HepG2 (cell line): Measurements from ENCODE around the gene C14orf93. TPM values are rescaled to one million over a fixed set of nuclear protein-coding genes. Genes with fewer than 3 reads are reported as not detected.

ENCODE experiments used
- AGO2 ChIP-seq: fragments of 200-400 bp; formaldehyde crosslinking; optimal IDR thresholded peaks from 2 replicates; pipeline ENCODE3; 2017; ENCODE audit warnings: mild to moderate bottlenecking, low read depth, low read length, moderate library complexity
- AKAP8 ChIP-seq: sonication (generic); formaldehyde crosslinking; IDR thresholded peaks from 2 replicates; pipeline ENCODE4 v1.5.1; 2020; ENCODE audit warnings: mild to moderate bottlenecking, missing genetic modification reagents
- EZH2 ChIP-seq: conservative IDR thresholded peaks from 2 replicates; pipeline ENCODE4 v1.6.1; 2012; ENCODE audit warnings: mild to moderate bottlenecking, low read depth, low read length, moderate library complexity
- GTF3A ChIP-seq: sonication (generic); formaldehyde crosslinking; conservative IDR thresholded peaks from 2 replicates; pipeline ENCODE4 v1.4.0; 2020; ENCODE audit warnings: mild to moderate bottlenecking, missing genetic modification reagents
- IKZF5 ChIP-seq: IDR thresholded peaks from 2 replicates; pipeline ENCODE4 v1.6.1; 2018; ENCODE audit warnings: missing genetic modification reagents, mild to moderate bottlenecking, missing compliant biosample characterization
- IRF9 ChIP-seq: sonication (generic); formaldehyde crosslinking; IDR thresholded peaks from 2 replicates; pipeline ENCODE4 v1.8.0; 2022; ENCODE audit warnings: missing genetic modification reagents, mild to moderate bottlenecking, borderline replicate concordance
- KLF11 ChIP-seq: IDR thresholded peaks from 2 replicates; pipeline ENCODE4 v1.6.1; 2016; ENCODE audit warnings: missing compliant biosample characterization
- MAF1 ChIP-seq: sonication (generic); formaldehyde crosslinking; IDR thresholded peaks from 2 replicates; pipeline ENCODE4 v1.5.0; 2020; ENCODE audit warnings: missing genetic modification reagents, borderline replicate concordance
- MAFG ChIP-seq: sonication (generic); formaldehyde crosslinking; IDR thresholded peaks from 2 replicates; pipeline ENCODE4 v1.5.1; 2020; ENCODE audit warnings: mild to moderate bottlenecking, missing genetic modification reagents
- MTF1 ChIP-seq: sonication (generic); formaldehyde crosslinking; IDR thresholded peaks from 2 replicates; pipeline ENCODE4 v1.5.0; 2020; ENCODE audit warnings: missing genetic modification reagents
- NFE2L2 ChIP-seq: fragments of 150-350 bp; IDR thresholded peaks from 2 replicates; pipeline ENCODE4 v1.6.1; 2014; ENCODE audit warnings: low read length
- NFKB2 ChIP-seq: sonication (generic); formaldehyde crosslinking; IDR thresholded peaks from 2 replicates; pipeline ENCODE4 v1.4.0; 2020; ENCODE audit warnings: missing genetic modification reagents, borderline replicate concordance
- STAT5B ChIP-seq: sonication (generic); formaldehyde crosslinking; IDR thresholded peaks from 2 replicates; pipeline ENCODE4 v1.4.0; 2020; ENCODE audit warnings: missing genetic modification reagents
- THAP8 ChIP-seq: sonication (generic); formaldehyde crosslinking; IDR thresholded peaks from 2 replicates; pipeline ENCODE4 v1.5.1; 2020; ENCODE audit warnings: missing genetic modification reagents, mild to moderate bottlenecking, borderline replicate concordance
- ZNF296 ChIP-seq: sonication (generic); formaldehyde crosslinking; conservative IDR thresholded peaks from 2 replicates; pipeline ENCODE4 v1.5.0; 2020; ENCODE audit warnings: mild to moderate bottlenecking, missing genetic modification reagents
- ZNF547 ChIP-seq: sonication (generic); formaldehyde crosslinking; IDR thresholded peaks from 2 replicates; pipeline ENCODE4 v1.5.1; 2020; ENCODE audit warnings: mild to moderate bottlenecking, missing genetic modification reagents
- ZNF569 ChIP-seq: sonication (generic); formaldehyde crosslinking; IDR thresholded peaks from 2 replicates; pipeline ENCODE4 v1.5.0; 2020; ENCODE audit warnings: mild to moderate bottlenecking, missing genetic modification reagents, moderate library complexity, borderline replicate concordance
- polyA plus RNA-seq, 8 experiments: library from polyadenylated mRNA; depleted of rRNA in 3 of 8; stranded (reverse) in 7 of 8; unstranded in 1 of 8; fragments of >200 nt; fragmentation: Illumina TruSeq in 4 of 8; extraction: Trizol in 4 of 8; gene quantifications; 2 replicates each; pipeline versions ENCODE4 v1.2.1 to v1.2.3, GENCODE V29; 2011 to 2016; ENCODE audit warnings: low read depth in 4 of 8, missing spikeins in 1 of 8, mixed read lengths in 1 of 8; ENCODE audit not compliant: insufficient read depth in 1 of 8
- total RNA-seq, 5 experiments: library from RNA; depleted of rRNA; stranded (reverse); fragments of >200 nt; fragmentation: Illumina TruSeq; extraction: Trizol; gene quantifications; 2 replicates each; pipeline ENCODE4 v1.2.3, GENCODE V29; 2016; ENCODE audit warnings: low read depth in 1 of 5
- TF ChIP-seq, protein P1 (sequence below), 2 experiments: IDR thresholded peaks; 2 replicates each; pipeline ENCODE4 v1.6.1; 2011 to 2012; ENCODE audit warnings: low read length in 2 of 2, borderline replicate concordance in 1 of 2, low read depth in 1 of 2, mild to moderate bottlenecking in 1 of 2, moderate library complexity in 1 of 2
- TF ChIP-seq, protein P2 (sequence below): sonication (generic); formaldehyde crosslinking; IDR thresholded peaks from 2 replicates; pipeline ENCODE4 v1.4.0; 2020; ENCODE audit warnings: missing genetic modification reagents
- TF ChIP-seq, protein P3 (sequence below): sonication (generic); formaldehyde crosslinking; IDR thresholded peaks from 2 replicates; pipeline ENCODE4 v1.9.0; 2021; ENCODE audit warnings: missing genetic modification reagents, borderline replicate concordance

The C14orf93 gene
- total and polyA plus RNA-seq, 2 of the 13 experiments (the other 11 are each of a cell fraction or from before 2014, with no cell fraction given): 11.4 to 22.5 TPM

DNA sequence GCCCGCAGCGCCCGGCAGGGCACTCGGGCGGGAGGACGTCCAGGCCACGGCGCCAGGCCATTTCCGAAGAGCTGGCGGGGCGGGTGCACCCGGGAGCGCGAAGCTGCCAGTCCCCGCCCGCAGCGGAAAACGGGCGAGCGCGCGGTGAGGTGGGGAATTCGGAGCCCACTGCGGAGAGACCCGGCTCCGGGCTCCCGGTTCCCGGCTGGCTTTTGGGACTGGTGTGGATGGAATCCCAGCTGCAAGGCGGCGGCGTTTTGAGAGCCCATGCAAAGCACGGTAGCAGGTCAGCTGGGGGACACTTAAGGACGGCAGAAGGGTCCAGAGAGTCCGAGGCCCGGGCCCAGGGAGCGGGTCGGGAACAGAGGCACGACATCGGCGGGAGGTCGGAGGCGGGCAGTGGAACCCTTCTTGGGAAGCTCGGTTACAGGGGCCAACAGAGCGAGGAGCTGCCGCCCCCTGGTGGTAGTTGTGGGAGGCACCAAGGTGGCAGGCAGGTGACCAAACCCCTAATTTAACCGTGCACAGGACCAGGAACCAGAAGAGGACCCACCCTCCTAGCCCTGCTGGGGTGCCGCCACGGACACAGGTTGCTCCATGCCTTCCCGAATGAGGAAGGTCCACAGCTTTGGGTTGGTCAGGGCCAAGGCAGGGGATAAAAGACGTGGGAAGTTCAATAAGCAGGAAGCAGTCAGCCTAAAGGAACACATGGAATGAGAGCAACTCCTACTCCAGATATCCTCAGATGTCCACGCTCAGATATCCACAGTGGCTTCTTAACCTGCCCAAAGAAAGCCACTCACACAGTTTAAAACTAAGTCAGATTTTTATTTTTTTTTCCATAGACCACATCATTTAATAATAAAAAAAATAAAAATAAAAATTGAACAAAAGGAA is 48.1 kb upstream of the C14orf93 start (continued):
- TF ChIP-seq, protein P1, sequence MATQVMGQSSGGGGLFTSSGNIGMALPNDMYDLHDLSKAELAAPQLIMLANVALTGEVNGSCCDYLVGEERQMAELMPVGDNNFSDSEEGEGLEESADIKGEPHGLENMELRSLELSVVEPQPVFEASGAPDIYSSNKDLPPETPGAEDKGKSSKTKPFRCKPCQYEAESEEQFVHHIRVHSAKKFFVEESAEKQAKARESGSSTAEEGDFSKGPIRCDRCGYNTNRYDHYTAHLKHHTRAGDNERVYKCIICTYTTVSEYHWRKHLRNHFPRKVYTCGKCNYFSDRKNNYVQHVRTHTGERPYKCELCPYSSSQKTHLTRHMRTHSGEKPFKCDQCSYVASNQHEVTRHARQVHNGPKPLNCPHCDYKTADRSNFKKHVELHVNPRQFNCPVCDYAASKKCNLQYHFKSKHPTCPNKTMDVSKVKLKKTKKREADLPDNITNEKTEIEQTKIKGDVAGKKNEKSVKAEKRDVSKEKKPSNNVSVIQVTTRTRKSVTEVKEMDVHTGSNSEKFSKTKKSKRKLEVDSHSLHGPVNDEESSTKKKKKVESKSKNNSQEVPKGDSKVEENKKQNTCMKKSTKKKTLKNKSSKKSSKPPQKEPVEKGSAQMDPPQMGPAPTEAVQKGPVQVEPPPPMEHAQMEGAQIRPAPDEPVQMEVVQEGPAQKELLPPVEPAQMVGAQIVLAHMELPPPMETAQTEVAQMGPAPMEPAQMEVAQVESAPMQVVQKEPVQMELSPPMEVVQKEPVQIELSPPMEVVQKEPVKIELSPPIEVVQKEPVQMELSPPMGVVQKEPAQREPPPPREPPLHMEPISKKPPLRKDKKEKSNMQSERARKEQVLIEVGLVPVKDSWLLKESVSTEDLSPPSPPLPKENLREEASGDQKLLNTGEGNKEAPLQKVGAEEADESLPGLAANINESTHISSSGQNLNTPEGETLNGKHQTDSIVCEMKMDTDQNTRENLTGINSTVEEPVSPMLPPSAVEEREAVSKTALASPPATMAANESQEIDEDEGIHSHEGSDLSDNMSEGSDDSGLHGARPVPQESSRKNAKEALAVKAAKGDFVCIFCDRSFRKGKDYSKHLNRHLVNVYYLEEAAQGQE (IDR thresholded peaks at IDR 0.05; ENCODE audit: borderline replicate concordance in 1 of 2, low read depth in 1 of 2, low read length in 2 of 2): no peak; a peak in 1 of 4 replicates
- TF ChIP-seq GTF3A (CRISPR knock-in tag) (peak; percentile 92), ZNF569 (CRISPR knock-in tag) (no peak), AGO2 (peak; percentile 100), ZNF296 (no peak), ZNF547 (CRISPR knock-in tag) (peak; percentile 97), THAP8 (CRISPR knock-in tag) (no peak), AKAP8 (peak; percentile 86), MAFG (CRISPR knock-in tag) (no peak), IKZF5 (peak; percentile 95), MTF1 (CRISPR knock-in tag) (no peak), KLF11 (peak; percentile 38; the same call in 1 of the 2 replicates), STAT5B (CRISPR knock-in tag) (no peak), NFE2L2 (peak; percentile 27; the same call in 1 of the 2 replicates), IRF9 (CRISPR knock-in tag) (no peak; the same call in 1 of the 2 replicates), MAF1 (CRISPR knock-in tag) (no peak; the same call in 1 of the 2 replicates), EZH2 (no peak), NFKB2 (peak; percentile 95; the same call in 1 of the 2 replicates)
- TF ChIP-seq, protein P2, sequence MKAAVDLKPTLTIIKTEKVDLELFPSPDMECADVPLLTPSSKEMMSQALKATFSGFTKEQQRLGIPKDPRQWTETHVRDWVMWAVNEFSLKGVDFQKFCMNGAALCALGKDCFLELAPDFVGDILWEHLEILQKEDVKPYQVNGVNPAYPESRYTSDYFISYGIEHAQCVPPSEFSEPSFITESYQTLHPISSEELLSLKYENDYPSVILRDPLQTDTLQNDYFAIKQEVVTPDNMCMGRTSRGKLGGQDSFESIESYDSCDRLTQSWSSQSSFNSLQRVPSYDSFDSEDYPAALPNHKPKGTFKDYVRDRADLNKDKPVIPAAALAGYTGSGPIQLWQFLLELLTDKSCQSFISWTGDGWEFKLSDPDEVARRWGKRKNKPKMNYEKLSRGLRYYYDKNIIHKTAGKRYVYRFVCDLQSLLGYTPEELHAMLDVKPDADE (CRISPR knock-in tag): no peak
- TF ChIP-seq, protein P3, sequence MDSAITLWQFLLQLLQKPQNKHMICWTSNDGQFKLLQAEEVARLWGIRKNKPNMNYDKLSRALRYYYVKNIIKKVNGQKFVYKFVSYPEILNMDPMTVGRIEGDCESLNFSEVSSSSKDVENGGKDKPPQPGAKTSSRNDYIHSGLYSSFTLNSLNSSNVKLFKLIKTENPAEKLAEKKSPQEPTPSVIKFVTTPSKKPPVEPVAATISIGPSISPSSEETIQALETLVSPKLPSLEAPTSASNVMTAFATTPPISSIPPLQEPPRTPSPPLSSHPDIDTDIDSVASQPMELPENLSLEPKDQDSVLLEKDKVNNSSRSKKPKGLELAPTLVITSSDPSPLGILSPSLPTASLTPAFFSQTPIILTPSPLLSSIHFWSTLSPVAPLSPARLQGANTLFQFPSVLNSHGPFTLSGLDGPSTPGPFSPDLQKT (CRISPR knock-in tag): no peak
